H1 (cell line): ENCODE data around the gene RAP1A.

Experiments
- ATF2 ChIP-seq: IDR thresholded peaks from 2 replicates; pipeline ENCODE4 v1.6.1; 2012; ENCODE audit warnings: low read length, inconsistent platforms
- GTF2F1 ChIP-seq: IDR thresholded peaks from 2 replicates; pipeline ENCODE4 v1.6.1; 2012; ENCODE audit warnings: low read depth, low read length, improper control_type of control experiment, borderline replicate concordance
- TAF1 ChIP-seq: IDR thresholded peaks from 2 replicates; pipeline ENCODE4 v1.6.1; 2011; ENCODE audit warnings: mild to moderate bottlenecking, low read depth, low read length
- YY1 ChIP-seq: IDR thresholded peaks from 2 replicates; pipeline ENCODE4 v1.6.1; 2011; ENCODE audit warnings: low read depth, mild to moderate bottlenecking, low read length
- TF ChIP-seq, protein P1 (sequence below), 3 experiments: IDR thresholded peaks; 1 replicate in 2 of 3; 2 replicates in 1 of 3; pipeline versions ENCODE4 v1.5.1 to v1.6.1; 2011; ENCODE audit warnings: low read length in 3 of 3, mild to moderate bottlenecking in 3 of 3, inconsistent platforms in 2 of 3, low read depth in 1 of 3, moderate library complexity in 1 of 3; ENCODE audit not compliant: insufficient read depth in 1 of 3; ENCODE audit errors: control extremely low read depth in 1 of 3

DNA sequence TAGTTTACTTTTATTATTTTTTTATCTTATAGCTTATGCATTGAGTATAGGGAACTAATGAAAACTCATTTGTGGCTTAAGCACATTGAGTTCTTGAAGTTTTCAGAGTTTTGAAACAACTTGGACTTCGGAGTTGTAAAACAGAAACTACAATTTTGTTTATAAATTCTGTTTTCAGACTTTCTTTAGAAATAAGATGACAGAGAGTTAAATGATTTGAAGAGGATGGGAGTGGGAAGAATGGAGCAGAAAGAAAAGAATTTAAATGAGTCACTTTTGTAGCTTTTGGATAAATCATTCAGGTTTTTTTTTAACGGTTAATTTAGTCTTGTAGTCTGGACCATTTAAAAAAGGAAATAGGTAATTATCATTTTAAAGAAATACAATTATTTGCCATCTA lies 87.3 kb downstream of the RAP1A start:
- TF ChIP-seq, protein P1, sequence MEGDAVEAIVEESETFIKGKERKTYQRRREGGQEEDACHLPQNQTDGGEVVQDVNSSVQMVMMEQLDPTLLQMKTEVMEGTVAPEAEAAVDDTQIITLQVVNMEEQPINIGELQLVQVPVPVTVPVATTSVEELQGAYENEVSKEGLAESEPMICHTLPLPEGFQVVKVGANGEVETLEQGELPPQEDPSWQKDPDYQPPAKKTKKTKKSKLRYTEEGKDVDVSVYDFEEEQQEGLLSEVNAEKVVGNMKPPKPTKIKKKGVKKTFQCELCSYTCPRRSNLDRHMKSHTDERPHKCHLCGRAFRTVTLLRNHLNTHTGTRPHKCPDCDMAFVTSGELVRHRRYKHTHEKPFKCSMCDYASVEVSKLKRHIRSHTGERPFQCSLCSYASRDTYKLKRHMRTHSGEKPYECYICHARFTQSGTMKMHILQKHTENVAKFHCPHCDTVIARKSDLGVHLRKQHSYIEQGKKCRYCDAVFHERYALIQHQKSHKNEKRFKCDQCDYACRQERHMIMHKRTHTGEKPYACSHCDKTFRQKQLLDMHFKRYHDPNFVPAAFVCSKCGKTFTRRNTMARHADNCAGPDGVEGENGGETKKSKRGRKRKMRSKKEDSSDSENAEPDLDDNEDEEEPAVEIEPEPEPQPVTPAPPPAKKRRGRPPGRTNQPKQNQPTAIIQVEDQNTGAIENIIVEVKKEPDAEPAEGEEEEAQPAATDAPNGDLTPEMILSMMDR (IDR thresholded peaks at IDR 0.05; ENCODE audit: control extremely low read depth in 1 of 3, insufficient read depth in 1 of 3, low read depth in 1 of 3, low read length in 3 of 3), result no peak
- TF ChIP-seq ATF2, result no peak
- TF ChIP-seq YY1, result no peak
- TF ChIP-seq GTF2F1, result no peak
- no peak for TF ChIP-seq TAF1
